Measurements from ENCODE around the gene OR10A6. TPM values are rescaled to one million over a fixed set of nuclear protein-coding genes. Genes with fewer than 3 reads are reported as not detected.

Gene OR10A6
- total and polyA plus RNA-seq, 10 of the 15 experiments (the other 5 are each of a cell fraction or from before 2014, with no cell fraction given) = not detected

DNA sequence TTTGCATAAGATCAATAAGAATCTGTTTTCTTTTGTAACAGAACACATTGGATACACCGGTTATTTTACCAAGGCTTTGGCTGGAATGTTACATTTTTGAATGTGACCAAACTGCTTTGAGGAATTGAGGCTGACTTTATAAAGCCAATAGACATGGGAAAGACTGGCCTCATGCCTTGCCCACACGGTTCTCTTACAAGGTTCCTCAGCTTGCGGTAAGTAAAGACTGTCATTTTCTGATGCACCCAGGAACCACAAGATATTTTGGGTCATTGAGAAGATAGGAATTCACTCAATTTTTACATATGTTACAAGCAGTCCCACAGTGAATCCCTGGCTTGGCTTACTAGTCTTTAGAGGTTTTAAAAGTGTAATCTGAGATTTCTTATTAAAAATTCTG is 23.9 kb downstream of the OR10A6 start:
- ChIA-PET RAD21 (ENCODE audit: unreplicated experiment) (no interaction called here), CTCF (interaction anchor here (1.5 kb wide), 1 partner anchor 80 kb away, joined by 5 read pairs; the partner anchor contains the start of gene EIF3F), SMC1A (ENCODE audit: uncharacterized antibody, unreplicated experiment) (interaction anchor here (2.0 kb wide), 1 partner anchor 80 kb away, joined by 6 read pairs; the partner anchor contains the start of gene EIF3F), POLR2A (no interaction called here)
- intact Hi-C loops (cut with micrococcal nuclease; ENCODE audit: unreplicated experiment) = no loop called here
- DNase-seq (ENCODE audit: low read depth, low spot score) = no peak
- Histone ChIP-seq H3K27me3 (replicated peaks in 1 of 2; ENCODE audit: control insufficient read depth in 2 of 2, insufficient read depth in 2 of 2, low read length in 1 of 2) (peaks cover 0 to 2% of the 10 kb centered on the region in 2 experiments; a peak in 2 of 4 replicates), H3K4me1 (ENCODE audit: control insufficient read depth, insufficient read depth, low read length) (no peaks in the 10 kb centered on the region), H3K27ac (ENCODE audit: control insufficient read depth, insufficient read depth) (no peak overlapping the region), H3K4me2 (ENCODE audit: control insufficient read depth, insufficient read depth) (no peak overlapping the region), H3K4me3 (no peak overlapping the region), H3K79me2 (ENCODE audit: control insufficient read depth, insufficient read depth, low read length) (no peaks in the 10 kb centered on the region), H2AFZ (ENCODE audit: control insufficient read depth, low read depth, low read length) (no peak overlapping the region), H4K20me1 (ENCODE audit: control insufficient read depth, insufficient read depth) (no peaks in the 10 kb centered on the region), H3K9me3 (replicated peaks; ENCODE audit: control insufficient read depth, insufficient read depth, low read length) (no peaks in the 10 kb centered on the region), H3K36me3 (ENCODE audit: control insufficient read depth in 2 of 2, insufficient read depth in 2 of 2, low read length in 1 of 2) (no peaks in the 10 kb centered on the region), H3K9ac (ENCODE audit: control insufficient read depth, insufficient read depth, low read length) (no peak overlapping the region)
- in situ Hi-C loops (cut with MboI) = no loop called here
- ATAC-seq = no peak
- TF ChIP-seq, protein P1, sequence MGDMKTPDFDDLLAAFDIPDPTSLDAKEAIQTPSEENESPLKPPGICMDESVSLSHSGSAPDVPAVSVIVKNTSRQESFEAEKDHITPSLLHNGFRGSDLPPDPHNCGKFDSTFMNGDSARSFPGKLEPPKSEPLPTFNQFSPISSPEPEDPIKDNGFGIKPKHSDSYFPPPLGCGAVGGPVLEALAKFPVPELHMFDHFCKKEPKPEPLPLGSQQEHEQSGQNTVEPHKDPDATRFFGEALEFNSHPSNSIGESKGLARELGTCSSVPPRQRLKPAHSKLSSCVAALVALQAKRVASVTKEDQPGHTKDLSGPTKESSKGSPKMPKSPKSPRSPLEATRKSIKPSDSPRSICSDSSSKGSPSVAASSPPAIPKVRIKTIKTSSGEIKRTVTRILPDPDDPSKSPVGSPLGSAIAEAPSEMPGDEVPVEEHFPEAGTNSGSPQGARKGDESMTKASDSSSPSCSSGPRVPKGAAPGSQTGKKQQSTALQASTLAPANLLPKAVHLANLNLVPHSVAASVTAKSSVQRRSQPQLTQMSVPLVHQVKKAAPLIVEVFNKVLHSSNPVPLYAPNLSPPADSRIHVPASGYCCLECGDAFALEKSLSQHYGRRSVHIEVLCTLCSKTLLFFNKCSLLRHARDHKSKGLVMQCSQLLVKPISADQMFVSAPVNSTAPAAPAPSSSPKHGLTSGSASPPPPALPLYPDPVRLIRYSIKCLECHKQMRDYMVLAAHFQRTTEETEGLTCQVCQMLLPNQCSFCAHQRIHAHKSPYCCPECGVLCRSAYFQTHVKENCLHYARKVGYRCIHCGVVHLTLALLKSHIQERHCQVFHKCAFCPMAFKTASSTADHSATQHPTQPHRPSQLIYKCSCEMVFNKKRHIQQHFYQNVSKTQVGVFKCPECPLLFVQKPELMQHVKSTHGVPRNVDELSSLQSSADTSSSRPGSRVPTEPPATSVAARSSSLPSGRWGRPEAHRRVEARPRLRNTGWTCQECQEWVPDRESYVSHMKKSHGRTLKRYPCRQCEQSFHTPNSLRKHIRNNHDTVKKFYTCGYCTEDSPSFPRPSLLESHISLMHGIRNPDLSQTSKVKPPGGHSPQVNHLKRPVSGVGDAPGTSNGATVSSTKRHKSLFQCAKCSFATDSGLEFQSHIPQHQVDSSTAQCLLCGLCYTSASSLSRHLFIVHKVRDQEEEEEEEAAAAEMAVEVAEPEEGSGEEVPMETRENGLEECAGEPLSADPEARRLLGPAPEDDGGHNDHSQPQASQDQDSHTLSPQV (IDR thresholded peaks at IDR 0.05) = no peak
- TF ChIP-seq NRF1 (conservative IDR thresholded peaks at IDR 0.05; ENCODE audit: low read depth, low read length) (no peak), JUNB (IDR thresholded peaks at IDR 0.05) (no peak), HDGF (IDR thresholded peaks at IDR 0.05) (no peak), ZNF217 (IDR thresholded peaks at IDR 0.05) (no peak), SREBF2 (IDR thresholded peaks at IDR 0.05; ENCODE audit: low read length) (no peak), SIX5 (IDR thresholded peaks at IDR 0.05; ENCODE audit: low read depth, low read length, severe bottlenecking) (no peak), ZNF24 (IDR thresholded peaks at IDR 0.05) (no peak), BACH1 (IDR thresholded peaks at IDR 0.05; ENCODE audit: borderline replicate concordance) (no peak), CHD1 (IDR thresholded peaks at IDR 0.05; ENCODE audit: low read depth, low read length) (no peak), KDM1A (IDR thresholded peaks at IDR 0.05; ENCODE audit: borderline replicate concordance) (no peak), POLR2AphosphoS5 (IDR thresholded peaks at IDR 0.05; ENCODE audit: low read length) (no peak)
- 13% methylated on average over 3 of the region's 3 CpGs for WGBS (ENCODE audit: insufficient coverage, insufficient replicate concordance, low lambda C conversion rate, missing lambda C conversion rate)
- BruUV-seq (replicated peaks) = no TSS peak
- FAIRE-seq = no peak

All from GM12878 (cell line).